HepG2 (cell line): ENCODE measurements around the gene NR2C1. TPM values are rescaled to one million over a fixed set of nuclear protein-coding genes. Genes with fewer than 3 reads are reported as not detected.

Experiments used
- ARID3A ChIP-seq: IDR thresholded peaks from 2 replicates; pipeline ENCODE4 v1.6.1; 2012; ENCODE audit warnings: low read depth, low read length, improper control_type of control experiment
- BCL3 ChIP-seq: sonication (generic); formaldehyde crosslinking; IDR thresholded peaks from 2 replicates; pipeline ENCODE4 v1.5.1; 2020; ENCODE audit warnings: mild to moderate bottlenecking, missing genetic modification reagents, moderate library complexity
- FOXJ3 ChIP-seq: sonication (generic); formaldehyde crosslinking; IDR thresholded peaks from 2 replicates; pipeline ENCODE4 v1.4.0; 2020; ENCODE audit warnings: missing genetic modification reagents, mild to moderate bottlenecking, borderline replicate concordance
- IRF9 ChIP-seq: sonication (generic); formaldehyde crosslinking; IDR thresholded peaks from 2 replicates; pipeline ENCODE4 v1.8.0; 2022; ENCODE audit warnings: missing genetic modification reagents, mild to moderate bottlenecking, borderline replicate concordance
- MAZ ChIP-seq, 2 experiments: sonication (generic) in 1 of 2; formaldehyde crosslinking in 1 of 2; IDR thresholded peaks; 2 replicates each; pipeline versions ENCODE4 v1.5.0 to v1.6.1; 2012 to 2020; ENCODE audit warnings: low read depth in 2 of 2, mild to moderate bottlenecking in 2 of 2, borderline replicate concordance in 1 of 2, improper control_type of control experiment in 1 of 2, low read length in 1 of 2, missing genetic modification reagents in 1 of 2, moderate library complexity in 1 of 2
- NR2F1 ChIP-seq, 2 experiments: fragments of 450-650 bp in 1 of 2; formaldehyde crosslinking in 1 of 2; IDR thresholded peaks; 2 replicates each; pipeline versions ENCODE4 v1.5.0 to v1.6.1; 2016 to 2020; ENCODE audit warnings: mild to moderate bottlenecking in 1 of 2, missing compliant biosample characterization in 1 of 2, missing genetic modification reagents in 1 of 2, moderate library complexity in 1 of 2
- PHB2 ChIP-seq: fragments of 450-650 bp; IDR thresholded peaks from 2 replicates; pipeline ENCODE4 v1.6.1; 2018; ENCODE audit not compliant: partially characterized antibody
- REL ChIP-seq: sonication (generic); formaldehyde crosslinking; conservative IDR thresholded peaks from 2 replicates; pipeline ENCODE4 v1.8.0; 2022; ENCODE audit warnings: mild to moderate bottlenecking, missing genetic modification reagents, moderate library complexity
- SALL1 ChIP-seq: sonication (generic); formaldehyde crosslinking; IDR thresholded peaks from 2 replicates; pipeline ENCODE4 v1.8.0; 2022; ENCODE audit warnings: mild to moderate bottlenecking, missing genetic modification reagents
- SAP130 ChIP-seq: IDR thresholded peaks from 2 replicates; pipeline ENCODE4 v1.6.1; 2016; ENCODE audit warnings: low read depth
- SPEN ChIP-seq: sonication (generic); formaldehyde crosslinking; IDR thresholded peaks from 2 replicates; pipeline ENCODE4 v1.5.1; 2020; ENCODE audit warnings: low read depth, mild to moderate bottlenecking, missing genetic modification reagents
- ZBTB3 ChIP-seq: sonication (generic); formaldehyde crosslinking; IDR thresholded peaks from 2 replicates; pipeline ENCODE4 v1.4.0; 2020; ENCODE audit warnings: low read depth, mild to moderate bottlenecking, moderate library complexity, missing genetic modification reagents, borderline replicate concordance
- ZNF280B ChIP-seq: sonication (generic); formaldehyde crosslinking; IDR thresholded peaks from 2 replicates; pipeline ENCODE4 v1.5.0; 2020; ENCODE audit warnings: missing genetic modification reagents, mild to moderate bottlenecking, borderline replicate concordance
- ZNF296 ChIP-seq: sonication (generic); formaldehyde crosslinking; conservative IDR thresholded peaks from 2 replicates; pipeline ENCODE4 v1.5.0; 2020; ENCODE audit warnings: mild to moderate bottlenecking, missing genetic modification reagents
- ZNF629 ChIP-seq: sonication (generic); formaldehyde crosslinking; conservative IDR thresholded peaks from 2 replicates; pipeline ENCODE4 v1.5.0; 2020; ENCODE audit warnings: missing genetic modification reagents
- ZNF674 ChIP-seq: sonication (generic); formaldehyde crosslinking; IDR thresholded peaks from 2 replicates; pipeline ENCODE4 v1.5.0; 2020; ENCODE audit warnings: low read depth, mild to moderate bottlenecking, missing genetic modification reagents
- ZNF740 ChIP-seq: sonication (generic); formaldehyde crosslinking; IDR thresholded peaks from 2 replicates; pipeline ENCODE4 v1.4.0; 2020; ENCODE audit warnings: missing genetic modification reagents
- ZNF770 ChIP-seq: sonication (generic); formaldehyde crosslinking; IDR thresholded peaks from 2 replicates; pipeline ENCODE4 v1.5.0; 2020; ENCODE audit warnings: mild to moderate bottlenecking, missing genetic modification reagents
- ZNF83 ChIP-seq: sonication (generic); formaldehyde crosslinking; IDR thresholded peaks from 2 replicates; pipeline ENCODE4 v1.4.0; 2020; ENCODE audit warnings: missing genetic modification reagents, mild to moderate bottlenecking, borderline replicate concordance
- ZSCAN9 ChIP-seq: IDR thresholded peaks from 2 replicates; pipeline ENCODE4 v1.6.1; 2016; ENCODE audit warnings: borderline replicate concordance
- polyA plus RNA-seq, 8 experiments: library from polyadenylated mRNA; depleted of rRNA in 3 of 8; stranded (reverse) in 7 of 8; unstranded in 1 of 8; fragments of >200 nt; fragmentation: Illumina TruSeq in 4 of 8; extraction: Trizol in 4 of 8; gene quantifications; 2 replicates each; pipeline versions ENCODE4 v1.2.1 to v1.2.3, GENCODE V29; 2011 to 2016; ENCODE audit warnings: low read depth in 4 of 8, missing spikeins in 1 of 8, mixed read lengths in 1 of 8; ENCODE audit not compliant: insufficient read depth in 1 of 8
- total RNA-seq, 5 experiments: library from RNA; depleted of rRNA; stranded (reverse); fragments of >200 nt; fragmentation: Illumina TruSeq; extraction: Trizol; gene quantifications; 2 replicates each; pipeline ENCODE4 v1.2.3, GENCODE V29; 2016; ENCODE audit warnings: low read depth in 1 of 5

The NR2C1 gene
- total and polyA plus RNA-seq, 2 of the 13 experiments (the other 11 are each of a cell fraction or from before 2014, with no cell fraction given) = 38.0 to 70.8 TPM

- TF ChIP-seq ZNF740 (CRISPR knock-in tag) (no peak), PHB2 (no peak), ZNF770 (CRISPR knock-in tag) (no peak), ARID3A (peak; percentile 93), ZNF674 (CRISPR knock-in tag) (no peak), ZBTB3 (no peak), ZNF296 (CRISPR knock-in tag) (no peak), REL (CRISPR knock-in tag) (no peak), ZNF629 (CRISPR knock-in tag) (no peak), ZSCAN9 (CRISPR knock-in tag) (no peak), BCL3 (CRISPR knock-in tag) (no peak), IRF9 (no peak), MAZ (IDR thresholded peaks at IDR 0.05; ENCODE audit: borderline replicate concordance, low read depth, low read length) (no peak), MAZ (CRISPR knock-in tag; IDR thresholded peaks at IDR 0.05; ENCODE audit: low read depth) (0 out of 2 replicates have a peak, but pooled peaks have one; percentile 36), ZNF83 (no peak), SALL1 (CRISPR knock-in tag) (no peak), FOXJ3 (CRISPR knock-in tag) (0 out of 2 replicates have a peak, but pooled peaks have one; percentile 39), NR2F1 (CRISPR knock-in tag; IDR thresholded peaks at IDR 0.05) (no peak), SPEN (CRISPR knock-in tag) (no peak), ZNF280B (CRISPR knock-in tag) (no peak), SAP130 (CRISPR knock-in tag) (no peak)
These were observed 43.8 kb upstream of the NR2C1 start (continued) for GRCh38 chr12:95117178-95117599.
